Activated naive CD4-positive, alpha-beta T cell treated with anti-CD3 and anti-CD28 coated beads, Interleukin-2, amount 50 U/mL, for 72 hours (primary cell): ENCODE data around the gene SLIT3. TPM values are rescaled to one million over a fixed set of nuclear protein-coding genes. Genes with fewer than 3 reads are reported as not detected.
A peak's percentile ranks its signal among the peaks of the same experiment; 100 is the strongest.

Experiments
- ATAC-seq, 2 donors: fragments of 150-1000 bp; cut with Tn5 transposase; 2 replicates each; pipeline ENCODE4 v1.10.0; 2021; ENCODE audit warnings: mild to moderate bottlenecking in 2 of 2, moderate library complexity in 2 of 2
- DNase-seq, 2 donors: peaks; one replicate each; pipeline ENCODE4 v3.0.0; 2021 to 2022; ENCODE audit warnings: low spot score in 2 of 2
- H3K27ac Mint-ChIP-seq, 2 donors: one replicate each; pipeline ENCODE4 v1.8.0; 2022; ENCODE audit warnings: mild to moderate bottlenecking in 2 of 2, mixed read lengths in 2 of 2
- H3K36me3 Mint-ChIP-seq, 2 donors: one replicate each; pipeline ENCODE4 v1.8.0; 2022; ENCODE audit warnings: mixed read lengths in 2 of 2
- H3K9me3 Mint-ChIP-seq, 2 donors: one replicate each; pipeline ENCODE4 v1.8.0; 2022; ENCODE audit warnings: mixed read lengths in 2 of 2
- total RNA-seq, 2 donors: library from RNA; stranded (reverse); gene quantifications; one replicate each; pipeline ENCODE4 v1.2.3, GENCODE V29; 2022

SLIT3 gene
- total RNA-seq, 2 donors from 2014 or later: 1.9 to 2.0 TPM

DNA sequence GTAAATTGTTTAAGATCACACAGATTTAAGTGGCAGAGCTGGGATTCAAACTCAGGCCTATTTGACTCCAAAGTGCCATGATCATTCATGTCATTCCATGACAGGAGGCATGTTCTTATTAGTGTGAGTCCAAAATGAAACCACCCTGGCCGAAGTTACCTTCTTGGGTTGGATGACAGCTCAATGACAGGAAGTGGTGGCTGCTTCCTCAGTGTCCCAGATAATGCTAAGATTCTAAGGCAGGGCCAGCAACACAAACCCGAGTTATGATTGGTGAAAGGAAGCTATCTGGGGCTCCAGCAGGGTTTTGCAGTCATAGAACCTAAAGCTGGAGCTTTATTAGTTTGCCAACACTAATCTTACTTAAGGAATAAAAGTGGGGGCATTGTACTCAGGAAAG is 340.4 kb downstream of the SLIT3 start:
- H3K27ac Mint-ChIP-seq: no peak overlapping the region
- H3K36me3 Mint-ChIP-seq: no peaks in the 10 kb centered on the region
- ATAC-seq (no peak), DNase-seq (no peak)
- H3K9me3 Mint-ChIP-seq: no peaks in the 10 kb centered on the region

GRCh38 chr5:168953351-168953750 is 347.6 kb downstream of the SLIT3 start:
- no peak overlapping the region for H3K27ac Mint-ChIP-seq
- ATAC-seq (no peak), DNase-seq (no peak)
- no peaks in the 10 kb centered on the region for H3K9me3 Mint-ChIP-seq
- H3K36me3 Mint-ChIP-seq: no peaks in the 10 kb centered on the region

GRCh38 chr5:168952196-168952595 is 348.7 kb downstream of the SLIT3 start:
- no peak for ATAC-seq

DNA sequence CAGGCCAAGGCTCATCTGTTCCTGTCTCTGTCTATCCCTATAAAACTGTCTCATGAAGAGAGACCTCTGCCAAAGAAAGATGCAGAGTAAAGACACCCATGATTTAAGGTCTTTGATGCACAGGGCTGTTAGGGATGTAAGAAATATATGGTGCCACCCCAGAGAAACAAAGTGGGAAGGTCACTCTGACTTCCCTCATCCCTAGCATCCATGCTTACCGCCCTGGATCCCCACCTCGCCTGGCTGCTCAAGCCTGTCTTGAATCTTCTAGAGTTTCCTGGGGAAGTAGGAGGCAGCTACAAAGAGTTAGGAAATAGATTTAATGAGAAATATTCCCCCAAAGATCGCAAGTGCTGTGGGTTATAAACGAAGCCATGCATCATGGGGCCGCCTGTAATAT is 349.2 kb downstream of the SLIT3 start:
- H3K36me3 Mint-ChIP-seq: no peaks in the 10 kb centered on the region
- ATAC-seq (no peak), DNase-seq (no peak)
- H3K27ac Mint-ChIP-seq: no peak overlapping the region
- no peaks in the 10 kb centered on the region for H3K9me3 Mint-ChIP-seq

More at GRCh38 chr5:168952196-168952595, 348.7 kb downstream of the SLIT3 start:
- DNase-seq: no peak
- no peaks in the 10 kb centered on the region for H3K36me3 Mint-ChIP-seq
- H3K9me3 Mint-ChIP-seq: no peaks in the 10 kb centered on the region
- no peak overlapping the region for H3K27ac Mint-ChIP-seq

GRCh38 chr5:168951356-168951755 is 349.6 kb downstream of the SLIT3 start:
- ATAC-seq: no peak

GRCh38 chr5:168950241-168950951 is 350.5 kb downstream of the SLIT3 start:
- ATAC-seq: peak; percentile 26 to 93

More at GRCh38 chr5:168951356-168951755, 349.6 kb downstream of the SLIT3 start:
- no peak for DNase-seq
- H3K27ac Mint-ChIP-seq: no peak overlapping the region
- H3K9me3 Mint-ChIP-seq: no peaks in the 10 kb centered on the region
- no peaks in the 10 kb centered on the region for H3K36me3 Mint-ChIP-seq

DNA sequence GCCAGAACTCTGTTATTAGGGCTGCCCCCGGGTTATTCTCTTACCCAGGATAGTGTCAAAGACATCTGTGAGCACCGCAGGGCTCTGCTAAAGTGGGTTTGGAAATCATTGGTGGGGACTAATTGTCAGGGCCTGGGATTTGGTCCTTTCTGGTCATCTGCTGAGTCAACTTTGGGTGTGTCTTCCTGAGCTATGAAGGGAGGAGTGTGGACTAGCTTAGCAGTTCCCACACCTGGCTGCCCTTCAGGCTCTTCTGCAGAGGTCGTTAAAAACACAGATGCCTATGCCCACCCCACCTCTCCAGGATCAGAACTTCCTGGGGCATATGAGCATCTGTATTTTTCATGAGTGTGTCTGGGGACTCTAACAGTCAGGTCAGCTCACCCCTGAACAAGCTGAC is 352.2 kb downstream of the SLIT3 start:
- ATAC-seq: no peak
- no peak for DNase-seq
- Mint-ChIP-seq H3K36me3 (no peaks in the 10 kb centered on the region), H3K9me3 (no peaks in the 10 kb centered on the region), H3K27ac (no peak overlapping the region)

More at GRCh38 chr5:168950241-168950951, 350.5 kb downstream of the SLIT3 start:
- H3K27ac Mint-ChIP-seq: peak overlapping the region in 1 of 2 donors; percentile 55
- H3K36me3 Mint-ChIP-seq: no peaks in the 10 kb centered on the region
- DNase-seq: no peak
- H3K9me3 Mint-ChIP-seq: no peaks in the 10 kb centered on the region

GRCh38 chr5:168947212-168947868 is 353.6 kb downstream of the SLIT3 start:
- peak; percentile 25 to 52 for ATAC-seq
- peak in 1 of 2 donors; percentile 63 for DNase-seq
- H3K9me3 Mint-ChIP-seq: no peaks in the 10 kb centered on the region
- no peaks in the 10 kb centered on the region for H3K36me3 Mint-ChIP-seq
- H3K27ac Mint-ChIP-seq: no peak overlapping the region

- Mint-ChIP-seq H3K27ac (no peak overlapping the region), H3K9me3 (no peaks in the 10 kb centered on the region), H3K36me3 (no peaks in the 10 kb centered on the region)
- DNase-seq (no peak), ATAC-seq (no peak)
Observed at GRCh38 chr5:168946363-168946762, 354.6 kb downstream of the SLIT3 start.

DNA sequence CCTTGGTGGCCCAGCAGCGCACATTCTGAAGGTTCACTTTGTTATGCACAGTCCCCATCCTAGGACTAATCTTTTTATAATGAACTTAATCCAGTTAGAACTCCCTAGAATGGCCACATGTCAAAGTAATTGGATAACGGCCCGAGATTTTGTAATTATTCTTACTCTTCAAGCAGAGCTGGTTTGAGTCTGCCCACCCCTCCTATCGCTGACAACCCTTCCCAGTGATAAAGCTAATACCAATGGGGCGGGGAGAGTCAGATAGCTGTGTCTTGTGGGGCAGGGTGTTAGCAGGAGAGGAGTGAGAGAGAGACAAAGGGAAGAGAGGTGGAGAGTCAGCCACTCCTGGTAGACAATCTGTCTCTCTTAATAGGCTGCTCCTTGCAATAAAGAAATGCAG is 356.9 kb downstream of the SLIT3 start:
- peak overlapping the region in 1 of 2 donors; percentile 69 for H3K27ac Mint-ChIP-seq
- H3K9me3 Mint-ChIP-seq: no peaks in the 10 kb centered on the region
- DNase-seq (no peak), ATAC-seq (no peak)
- H3K36me3 Mint-ChIP-seq: no peaks in the 10 kb centered on the region

DNA sequence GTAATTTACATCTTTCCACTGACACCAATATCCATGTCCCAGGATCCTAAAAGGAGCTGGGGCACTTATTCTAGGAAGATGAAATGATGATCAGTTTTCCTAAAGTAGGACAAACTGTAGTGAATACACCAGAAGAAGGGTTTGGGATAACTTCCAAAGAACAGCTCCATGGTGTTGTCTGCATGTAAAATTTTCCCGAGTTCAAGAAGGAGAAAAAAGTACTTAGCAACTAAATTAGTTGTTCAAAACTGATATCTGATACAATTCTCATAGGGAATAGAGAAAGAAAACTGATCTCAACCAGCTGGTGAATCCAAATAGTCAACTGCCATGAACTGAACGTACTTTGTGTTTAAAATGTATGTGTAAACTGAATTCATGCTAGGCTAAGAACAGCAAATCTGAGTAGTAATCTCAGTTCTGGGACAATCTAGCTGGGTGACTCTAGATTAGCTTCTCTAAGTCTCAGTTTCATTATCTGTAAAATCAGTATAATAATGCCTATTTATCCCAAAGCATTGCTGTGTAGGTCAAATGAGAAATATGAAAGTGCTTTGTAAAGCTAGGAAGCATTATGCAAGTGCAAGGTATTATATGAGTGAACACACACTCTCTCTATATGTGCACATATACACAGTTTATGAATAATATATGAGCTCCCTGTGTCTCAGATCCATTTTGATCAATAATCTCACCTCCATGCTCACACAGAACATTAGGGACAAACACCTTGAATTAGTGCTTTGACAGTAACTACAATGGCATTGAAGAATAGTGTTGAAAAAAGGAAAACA is 357.7 kb downstream of the SLIT3 start:
- peak in 1 of 2 donors; percentile 72 for ATAC-seq
- H3K9me3 Mint-ChIP-seq: no peaks in the 10 kb centered on the region
- no peak for DNase-seq
- H3K36me3 Mint-ChIP-seq: no peaks in the 10 kb centered on the region
- H3K27ac Mint-ChIP-seq: no peak overlapping the region

DNA sequence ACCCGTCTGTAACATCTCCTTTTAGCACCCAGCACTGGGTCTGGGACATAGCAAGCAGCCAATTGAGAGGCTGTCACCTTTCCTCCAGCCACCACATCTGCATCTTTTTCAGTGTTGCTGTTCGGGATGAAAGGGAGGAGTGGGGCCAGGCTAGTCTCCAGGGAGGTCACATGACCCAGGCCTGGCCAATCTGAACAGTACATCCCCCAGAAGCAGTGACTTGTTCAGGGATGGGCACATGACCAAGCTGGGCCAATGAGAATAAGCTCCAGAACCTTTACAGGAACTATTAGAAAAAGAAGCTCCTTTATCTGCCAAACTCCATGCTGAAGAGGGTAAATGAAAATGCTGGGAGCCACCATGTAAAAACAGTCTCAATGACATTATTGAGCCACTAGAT is 359.0 kb downstream of the SLIT3 start:
- DNase-seq (no peak), ATAC-seq (no peak)
- Mint-ChIP-seq H3K9me3 (no peaks in the 10 kb centered on the region), H3K36me3 (no peaks in the 10 kb centered on the region), H3K27ac (no peak overlapping the region)

DNA sequence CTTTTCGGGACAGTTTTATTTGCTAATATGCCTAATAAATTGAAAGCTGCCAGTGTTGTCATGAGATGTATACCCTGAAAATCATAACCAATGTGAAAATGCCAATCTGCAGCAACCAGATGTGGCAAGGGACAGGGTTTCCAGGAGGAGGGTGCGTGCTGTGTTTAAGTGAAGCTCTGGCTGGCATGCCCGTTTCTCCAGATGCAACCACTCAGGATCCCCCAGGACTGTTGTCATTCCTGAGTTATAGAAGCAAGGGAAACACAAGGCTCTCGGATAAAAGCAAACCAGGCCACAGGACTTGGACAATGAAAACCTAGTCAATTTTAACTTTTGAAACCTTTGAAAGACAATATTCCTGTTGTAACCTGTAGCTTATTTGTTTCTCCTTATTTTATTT is 360.2 kb downstream of the SLIT3 start:
- H3K27ac Mint-ChIP-seq: no peak overlapping the region
- no peaks in the 10 kb centered on the region for H3K36me3 Mint-ChIP-seq
- ATAC-seq (no peak), DNase-seq (no peak)
- no peaks in the 10 kb centered on the region for H3K9me3 Mint-ChIP-seq

GRCh38 chr5:168939887-168940544 is 360.9 kb downstream of the SLIT3 start:
- Mint-ChIP-seq H3K9me3 (no peaks in the 10 kb centered on the region), H3K27ac (no peak overlapping the region), H3K36me3 (no peaks in the 10 kb centered on the region)
- ATAC-seq: no peak
- no peak for DNase-seq

DNA sequence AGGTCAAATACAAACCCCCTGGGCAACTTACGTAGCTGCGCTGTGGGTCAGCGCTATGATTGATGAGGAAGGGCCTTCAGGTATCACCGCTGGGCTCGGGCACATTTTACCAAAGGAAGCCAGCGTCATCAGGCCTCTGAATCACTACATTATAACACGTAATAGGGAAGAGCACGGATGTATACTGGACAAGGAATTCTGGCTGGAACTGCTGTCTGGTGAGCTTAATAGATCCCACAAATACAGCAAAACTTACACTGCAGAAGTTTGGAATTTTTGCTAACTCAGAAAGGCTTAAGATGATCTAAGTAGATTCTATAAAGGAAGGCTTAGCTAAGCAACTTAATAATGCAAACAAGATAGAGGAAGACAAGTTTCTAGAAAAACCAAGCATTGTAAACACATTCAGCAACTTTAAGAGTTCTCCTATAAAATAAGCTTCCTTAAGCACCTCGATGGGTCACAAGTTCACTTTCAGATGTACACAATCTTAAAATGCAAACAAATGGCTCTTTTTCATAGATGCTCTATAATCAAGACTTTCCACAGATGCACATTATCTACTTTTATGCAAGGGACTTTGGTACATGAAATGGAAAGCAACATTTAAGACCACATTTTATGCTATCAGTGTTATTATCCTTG is 361.7 kb downstream of the SLIT3 start:
- DNase-seq (no peak), ATAC-seq (no peak)
- H3K27ac Mint-ChIP-seq: no peak overlapping the region
- H3K9me3 Mint-ChIP-seq: no peaks in the 10 kb centered on the region
- no peaks in the 10 kb centered on the region for H3K36me3 Mint-ChIP-seq

- H3K36me3 Mint-ChIP-seq: no peaks in the 10 kb centered on the region
- H3K27ac Mint-ChIP-seq: no peak overlapping the region
- H3K9me3 Mint-ChIP-seq: no peaks in the 10 kb centered on the region
- ATAC-seq (no peak), DNase-seq (no peak)
Observed at GRCh38 chr5:168936511-168936910, 364.4 kb downstream of the SLIT3 start.
